CD1c-positive myeloid dendritic cell (primary cell): Measurements from ENCODE around the gene AKAP8L.
A peak's percentile ranks its signal among the peaks of the same experiment; 100 is the strongest.

Experiments
- DNase-seq: peaks from one replicate; pipeline ENCODE4 v3.0.0-alpha.2; 2016; ENCODE audit errors: extremely low spot score

The AKAP8L gene

GRCh38 chr19:15432629-15433518, 14.1 kb upstream of the AKAP8L start:
- DNase-seq = peak; percentile 97

- no peak for DNase-seq
These were observed 13.3 kb upstream of the AKAP8L start for GRCh38 chr19:15432018-15432494.

- DNase-seq = no peak
These were observed 12.7 kb upstream of the AKAP8L start for GRCh38 chr19:15431396-15432017.

GRCh38 chr19:15430526-15431120, 11.8 kb upstream of the AKAP8L start:
- no peak for DNase-seq

GRCh38 chr19:15429825-15430467, 11.2 kb upstream of the AKAP8L start:
- DNase-seq = no peak

- DNase-seq = no peak
These were observed 10.4 kb upstream of the AKAP8L start for GRCh38 chr19:15428956-15429824.

- no peak for DNase-seq
These were observed 9.2 kb upstream of the AKAP8L start for GRCh38 chr19:15427991-15428471.

- no peak for DNase-seq
These were observed 8.5 kb upstream of the AKAP8L start for GRCh38 chr19:15427350-15427700.

GRCh38 chr19:15426485-15427349, 7.9 kb upstream of the AKAP8L start:
- no peak for DNase-seq

- no peak for DNase-seq
These were observed 6.6 kb upstream of the AKAP8L start for GRCh38 chr19:15425321-15425950.

- no peak for DNase-seq
These were observed 6.0 kb upstream of the AKAP8L start for GRCh38 chr19:15424692-15425272.

GRCh38 chr19:15424121-15424520, 5.3 kb upstream of the AKAP8L start:
- DNase-seq = no peak

GRCh38 chr19:15423130-15423529, 4.3 kb upstream of the AKAP8L start:
- no peak for DNase-seq

- DNase-seq = no peak
These were observed 3.7 kb upstream of the AKAP8L start for GRCh38 chr19:15422296-15423075.

- no peak for DNase-seq
These were observed 3.0 kb upstream of the AKAP8L start for GRCh38 chr19:15421721-15422260.

- DNase-seq = no peak
These were observed 2.4 kb upstream of the AKAP8L start for GRCh38 chr19:15421136-15421695.

- DNase-seq = no peak
These were observed 731 bp upstream of the AKAP8L start for GRCh38 chr19:15419413-15420025.

GRCh38 chr19:15418231-15418578, 583 bp downstream of the AKAP8L start:
- no peak for DNase-seq
